Measurements from ENCODE around the gene IAPP.
"Not testable (repeated sequence)": the region's sequence is repeated elsewhere in the genome, so short reads cannot be mapped to it uniquely, and the experiment has no call there.

IAPP gene

GRCh38 chr12:21387174-21387573 lies 14.5 kb downstream of the IAPP start:
- Histone ChIP-seq H3K9ac (ENCODE audit: low read length) (no peak overlapping the region), H3K36me3 (ENCODE audit: control insufficient read depth, insufficient read depth, low read length) (no peaks in the 10 kb centered on the region), H3K4me3 (ENCODE audit: low read length) (no peak overlapping the region), H3K27me3 (ENCODE audit: control insufficient read depth, insufficient read depth, low read length) (no peaks in the 10 kb centered on the region), H3K9me3 (ENCODE audit: control insufficient read depth, low read length) (no peaks in the 10 kb centered on the region), H3K4me1 (ENCODE audit: control insufficient read depth, insufficient read depth, low read length) (peaks cover 4% of the 10 kb centered on the region)

- Histone ChIP-seq H3K9me3 (ENCODE audit: control insufficient read depth, low read length) (no peaks in the 10 kb centered on the region), H3K27me3 (ENCODE audit: control insufficient read depth, insufficient read depth, low read length) (no peaks in the 10 kb centered on the region), H3K9ac (ENCODE audit: low read length) (no peak overlapping the region), H3K36me3 (ENCODE audit: control insufficient read depth, insufficient read depth, low read length) (no peaks in the 10 kb centered on the region), H3K4me3 (ENCODE audit: low read length) (no peak overlapping the region), H3K4me1 (ENCODE audit: control insufficient read depth, insufficient read depth, low read length) (no peaks in the 10 kb centered on the region)
These were observed 19.7 kb downstream of the IAPP start for GRCh38 chr12:21392384-21392783.

DNA sequence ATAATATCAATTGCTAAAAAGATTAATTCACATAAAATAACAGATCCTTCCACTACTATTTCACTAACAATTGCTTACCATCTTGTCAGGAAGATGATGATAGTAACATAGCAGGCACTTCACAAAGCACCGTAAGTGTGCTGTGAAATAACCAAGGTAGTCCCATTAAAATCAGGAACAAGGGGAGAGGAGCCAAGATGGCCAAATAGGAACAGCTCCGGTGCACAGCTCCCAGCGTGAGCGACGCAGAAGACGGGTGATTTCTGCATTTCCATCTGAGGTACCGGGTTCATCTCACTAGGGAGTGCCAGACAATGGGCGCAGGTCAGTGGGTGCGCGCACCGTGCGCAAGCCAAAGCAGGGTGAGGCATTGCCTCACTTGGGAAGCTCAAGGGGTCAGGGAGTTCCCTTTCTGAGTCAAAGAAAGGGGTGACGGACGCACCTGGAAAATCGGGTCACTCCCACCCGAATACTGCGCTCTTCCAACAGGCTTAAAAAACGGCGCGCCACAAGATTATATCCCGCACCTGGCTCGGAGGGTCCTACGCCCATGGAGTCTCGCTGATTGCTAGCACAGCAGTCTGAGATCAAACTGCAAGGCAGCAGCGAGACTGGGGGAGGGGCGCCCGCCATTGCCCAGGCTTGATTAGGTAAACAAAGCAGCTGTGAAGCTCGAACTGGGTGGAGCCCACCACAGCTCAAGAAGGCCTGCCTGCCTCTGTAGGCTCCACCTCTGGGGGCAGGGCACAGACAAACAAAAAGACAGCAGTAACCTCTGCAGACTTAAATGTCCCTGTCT lies 22.3 kb downstream of the IAPP start:
- H3K27me3 ChIP-seq (ENCODE audit: control insufficient read depth, insufficient read depth, low read length); H3K9me3 ChIP-seq (ENCODE audit: control insufficient read depth, low read length); H3K36me3 ChIP-seq (ENCODE audit: control insufficient read depth, insufficient read depth, low read length); H3K4me3 ChIP-seq (ENCODE audit: low read length); H3K9ac ChIP-seq (ENCODE audit: low read length); H3K4me1 ChIP-seq (ENCODE audit: control insufficient read depth, insufficient read depth, low read length): not testable (repeated sequence)

- no peaks in the 10 kb centered on the region for H3K36me3 ChIP-seq (ENCODE audit: control insufficient read depth, insufficient read depth, low read length)
- no peak overlapping the region for H3K9ac ChIP-seq (ENCODE audit: low read length)
- H3K4me3 ChIP-seq (ENCODE audit: low read length): no peak overlapping the region
- no peaks in the 10 kb centered on the region for H3K9me3 ChIP-seq (ENCODE audit: control insufficient read depth, low read length)
- no peaks in the 10 kb centered on the region for H3K27me3 ChIP-seq (ENCODE audit: control insufficient read depth, insufficient read depth, low read length)
- no peaks in the 10 kb centered on the region for H3K4me1 ChIP-seq (ENCODE audit: control insufficient read depth, insufficient read depth, low read length)
These were observed 40.9 kb downstream of the IAPP start for GRCh38 chr12:21413369-21414277.

- Histone ChIP-seq H3K9ac (ENCODE audit: low read length) (no peak overlapping the region), H3K4me3 (ENCODE audit: low read length) (no peak overlapping the region), H3K9me3 (ENCODE audit: control insufficient read depth, low read length) (no peaks in the 10 kb centered on the region), H3K4me1 (ENCODE audit: control insufficient read depth, insufficient read depth, low read length) (no peaks in the 10 kb centered on the region), H3K27me3 (ENCODE audit: control insufficient read depth, insufficient read depth, low read length) (no peaks in the 10 kb centered on the region), H3K36me3 (ENCODE audit: control insufficient read depth, insufficient read depth, low read length) (no peaks in the 10 kb centered on the region)
These were observed 43.9 kb downstream of the IAPP start for GRCh38 chr12:21416511-21417121.

DNA sequence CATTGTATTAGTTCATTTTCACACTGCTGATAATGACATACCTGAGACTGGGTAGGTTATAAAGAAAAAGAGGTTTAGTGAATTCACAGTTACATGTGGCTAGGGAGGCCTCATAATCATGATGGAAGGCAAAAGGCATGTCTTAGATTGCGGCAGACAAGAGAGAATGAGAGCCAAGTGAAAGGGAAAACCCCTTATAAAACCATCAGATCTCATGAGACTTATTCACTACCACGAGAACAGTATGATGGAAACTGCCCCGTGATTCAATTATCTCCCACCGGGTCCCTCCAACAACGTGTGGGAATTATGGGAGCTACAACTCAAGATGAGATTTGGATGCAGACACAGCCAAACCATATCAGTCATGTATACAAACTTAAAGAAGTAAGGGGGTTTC lies 45.7 kb downstream of the IAPP start:
- not testable (repeated sequence) for H3K27me3 ChIP-seq (ENCODE audit: control insufficient read depth, insufficient read depth, low read length); H3K4me1 ChIP-seq (ENCODE audit: control insufficient read depth, insufficient read depth, low read length); H3K36me3 ChIP-seq (ENCODE audit: control insufficient read depth, insufficient read depth, low read length); H3K4me3 ChIP-seq (ENCODE audit: low read length); H3K9ac ChIP-seq (ENCODE audit: low read length); H3K9me3 ChIP-seq (ENCODE audit: control insufficient read depth, low read length)

DNA sequence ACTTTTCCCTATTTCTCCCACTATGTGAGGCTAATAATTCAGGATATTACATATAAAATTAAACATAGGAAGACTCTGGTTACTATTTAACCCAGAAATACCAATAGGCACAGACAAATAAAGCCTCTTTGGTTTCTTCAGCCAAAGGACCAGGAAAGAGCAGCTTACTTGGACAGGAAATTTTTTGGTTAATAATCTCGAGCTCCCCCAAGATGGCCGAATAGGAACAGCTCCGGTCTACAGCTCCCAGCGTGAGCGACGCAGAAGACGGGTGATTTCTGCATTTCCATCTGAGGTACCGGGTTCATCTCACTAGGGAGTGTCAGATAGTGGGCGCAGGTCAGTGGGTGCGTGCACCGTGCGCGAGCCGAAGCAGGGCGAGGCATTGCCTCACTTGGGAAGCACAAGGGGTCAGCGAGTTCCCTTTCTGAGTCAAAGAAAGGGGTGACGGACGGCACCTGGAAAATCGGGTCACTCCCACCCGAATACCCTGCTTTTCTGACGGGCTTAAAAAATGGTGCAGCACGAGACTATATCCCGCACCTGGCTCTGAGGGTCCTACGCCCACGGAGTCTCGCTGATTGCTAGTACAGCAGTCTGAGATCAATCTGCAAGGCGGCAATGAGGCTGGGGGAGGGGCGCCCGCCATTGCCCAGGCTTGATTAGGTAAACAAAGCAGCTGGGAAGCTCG lies 46.5 kb downstream of the IAPP start:
- not testable (repeated sequence) for H3K27me3 ChIP-seq (ENCODE audit: control insufficient read depth, insufficient read depth, low read length); H3K9me3 ChIP-seq (ENCODE audit: control insufficient read depth, low read length); H3K9ac ChIP-seq (ENCODE audit: low read length); H3K36me3 ChIP-seq (ENCODE audit: control insufficient read depth, insufficient read depth, low read length); H3K4me1 ChIP-seq (ENCODE audit: control insufficient read depth, insufficient read depth, low read length); H3K4me3 ChIP-seq (ENCODE audit: low read length)

DNA sequence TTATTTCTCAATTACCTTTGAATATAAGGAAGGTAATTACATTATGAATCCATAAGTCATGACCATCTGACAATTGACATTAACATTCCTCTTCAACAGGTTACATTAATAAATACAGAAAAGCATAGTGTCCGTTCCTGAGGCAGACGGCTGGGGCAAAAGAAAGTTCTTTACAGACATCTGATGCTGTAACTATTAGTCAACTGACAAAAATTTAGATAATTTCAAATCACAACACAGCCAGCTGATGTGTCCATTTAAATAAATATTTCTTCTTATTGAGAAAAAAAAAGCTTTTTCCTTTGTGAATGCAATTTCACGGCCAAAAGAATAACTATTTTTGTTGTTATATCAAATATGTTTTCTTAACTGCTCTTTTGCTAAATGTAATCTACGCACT lies 55.5 kb downstream of the IAPP start:
- Histone ChIP-seq H3K36me3 (ENCODE audit: control insufficient read depth, insufficient read depth, low read length) (no peaks in the 10 kb centered on the region), H3K4me3 (ENCODE audit: low read length) (no peak overlapping the region), H3K9me3 (ENCODE audit: control insufficient read depth, low read length) (no peaks in the 10 kb centered on the region), H3K9ac (ENCODE audit: low read length) (no peak overlapping the region), H3K27me3 (ENCODE audit: control insufficient read depth, insufficient read depth, low read length) (peaks cover 7% of the 10 kb centered on the region), H3K4me1 (ENCODE audit: control insufficient read depth, insufficient read depth, low read length) (no peaks in the 10 kb centered on the region)

All from mucosa of stomach (tissue), 1 donor.